K562 (cell line): ENCODE results near the gene NFYC. TPM values are rescaled to one million over a fixed set of nuclear protein-coding genes. Genes with fewer than 3 reads are reported as not detected.
A peak's percentile ranks its signal among the peaks of the same experiment; 100 is the strongest.

Experiments
- ATAC-seq: fragments of 200-7000 bp; cut with Tn5 transposase; 3 replicates; pipeline ENCODE4 v1.9.1; 2020; ENCODE audit warnings: moderate library complexity
- BruUV-seq: library from RNA; stranded (reverse); fragments of 400-500 nt; replicated peaks from 2 replicates; lab custom pipeline; 2021; lab: Mats Ljungman, UMichigan
- CTCF ChIA-PET: fragments of 300-600 bp; formaldehyde crosslinking; extraction: SDS; loops from one replicate; lab custom pipeline; 2021; ENCODE audit warnings: low intra/inter-chr PET ratio; lab: Yijun Ruan, JAX
- POLR2A ChIA-PET: fragments of 300-600, 350-650 bp; sonication (Branson Sonifier 250); formaldehyde crosslinking; extraction: SDS; loops from one replicate; lab custom pipeline; 2021; ENCODE audit warnings: antibody characterized with exemption, inconsistent platforms; lab: Yijun Ruan, JAX
- DNase-seq, 4 experiments: peaks; one replicate each; pipeline versions ENCODE4 v3.0.0 to v3.0.0-alpha.2; 2011 to 2018; ENCODE audit warnings: low spot score in 3 of 4, mixed read lengths in 3 of 4; ENCODE audit errors: extremely low read depth in 1 of 4
- FAIRE-seq: peaks from 2 replicates; lab custom pipeline; 2011; peaks lifted over from hg19 to GRCh38; lab: Jason Lieb, UNC
- H2AFZ ChIP-seq: 2 replicates; pipeline ENCODE4 v1.6.0; 2011; ENCODE audit warnings: low read depth, low read length, control low read depth, inconsistent platforms
- H3K27ac ChIP-seq: fragments of 200-600 bp; 3 replicates; pipeline ENCODE4 v1.8.0; 2011; ENCODE audit warnings: low read depth, mild to moderate bottlenecking, control low read depth, inconsistent platforms, low read length, moderate library complexity, mixed read lengths; ENCODE audit errors: extremely low read depth
- H3K27me3 ChIP-seq, 2 experiments: fragments of 300-600 bp in 1 of 2; 2 replicates in 1 of 2; 3 replicates in 1 of 2; pipeline versions ENCODE4 v1.6.0 to v1.8.0; 2011; ENCODE audit warnings: inconsistent platforms in 2 of 2, low read length in 2 of 2, mild to moderate bottlenecking in 1 of 2, mixed read lengths in 1 of 2, moderate library complexity in 1 of 2; ENCODE audit not compliant: control insufficient read depth in 2 of 2, insufficient read depth in 2 of 2
- H3K36me3 ChIP-seq: fragments of 300-600 bp; 3 replicates; pipeline ENCODE4 v1.8.0; 2011; ENCODE audit warnings: mild to moderate bottlenecking, low read length, inconsistent platforms; ENCODE audit not compliant: control insufficient read depth, insufficient read depth
- H3K4me1 ChIP-seq, 2 experiments: fragments of 200-600 bp in 1 of 2; replicated peaks in 1 of 2; 2 replicates in 1 of 2; 3 replicates in 1 of 2; pipeline versions ENCODE4 v1.5.1 to v1.8.0; 2011; ENCODE audit warnings: inconsistent platforms in 2 of 2, low read length in 2 of 2, mild to moderate bottlenecking in 1 of 2, mixed read lengths in 1 of 2, moderate library complexity in 1 of 2; ENCODE audit not compliant: control insufficient read depth in 2 of 2, insufficient read depth in 2 of 2
- H3K4me2 ChIP-seq: 2 replicates; pipeline ENCODE4 v1.6.1; 2011; ENCODE audit warnings: low read length, control low read depth, inconsistent platforms, mixed read lengths; ENCODE audit not compliant: insufficient read depth
- H3K4me3 ChIP-seq: fragments of 200-600 bp; sonication (generic), shearing (Covaris generic); 2 replicates; pipeline ENCODE4 v1.5.1; 2016; ENCODE audit warnings: control low read depth, inconsistent platforms
- H3K79me2 ChIP-seq: fragments of 200-600 bp; 3 replicates; pipeline ENCODE4 v1.8.0; 2011; ENCODE audit warnings: low read length, inconsistent platforms; ENCODE audit not compliant: control insufficient read depth, insufficient read depth
- H3K9ac ChIP-seq, 2 experiments: 2 replicates each; pipeline versions ENCODE4 v1.6.0 to v1.6.1; 2011; ENCODE audit warnings: low read depth in 2 of 2, low read length in 2 of 2, control low read depth in 1 of 2, inconsistent platforms in 1 of 2, mild to moderate bottlenecking in 1 of 2, mixed read lengths in 1 of 2; ENCODE audit not compliant: insufficient read depth in 1 of 2
- H3K9me1 ChIP-seq: one replicate; pipeline ENCODE4 v1.6.0; 2011; ENCODE audit warnings: inconsistent platforms, mild to moderate bottlenecking, low read length, moderate library complexity; ENCODE audit not compliant: control insufficient read depth, insufficient read depth
- H3K9me3 ChIP-seq: replicated peaks from 2 replicates; pipeline ENCODE4 v1.5.1; 2011; ENCODE audit warnings: low read depth, low read length, inconsistent platforms; ENCODE audit not compliant: control insufficient read depth, insufficient read depth
- H4K20me1 ChIP-seq: replicated peaks from 2 replicates; pipeline ENCODE4 v1.6.1; 2011; ENCODE audit warnings: low read length, inconsistent platforms, mixed read lengths; ENCODE audit not compliant: control insufficient read depth, insufficient read depth
- KDM1A ChIP-seq, 2 experiments: fragments of 450-650 bp; IDR thresholded peaks; 2 replicates each; pipeline ENCODE4 v1.6.1; 2016; ENCODE audit warnings: mild to moderate bottlenecking in 2 of 2
- KLF16 ChIP-seq: IDR thresholded peaks from 2 replicates; pipeline ENCODE4 v1.6.1; 2016; ENCODE audit warnings: antibody characterized with exemption
- PHF21A ChIP-seq: fragments of 450-650 bp; IDR thresholded peaks from 2 replicates; pipeline ENCODE4 v1.6.1; 2017; ENCODE audit warnings: low read depth, borderline replicate concordance
- SNIP1 ChIP-seq: fragments of 450-650 bp; IDR thresholded peaks from 2 replicates; pipeline ENCODE4 v1.7.1; 2017; ENCODE audit warnings: low read depth, mild to moderate bottlenecking
- WGBS: fragments of 100-300 bp; shearing (Covaris generic); methylation state at CpG from one replicate; pipeline ENCODE4 v1.1.6; 2016; ENCODE audit warnings: low coverage, mixed read lengths; ENCODE audit not compliant: insufficient coverage; ENCODE audit errors: missing lambda C conversion rate; 5-methylcytosine and 5-hydroxymethylcytosine counted together
- in situ Hi-C: fragments of 300-500 bp; cut with MboI; formaldehyde crosslinking; loops from 4 replicates; pipeline ENCODE4 v1.15.0; 2018; ENCODE audit warnings: inconsistent platforms, mixed read lengths
- intact Hi-C: fragments of 100-400 bp; cut with micrococcal nuclease; formaldehyde crosslinking; loops from 2 replicates; pipeline ENCODE4 v1.14.2; 2022
- polyA plus RNA-seq, 8 experiments: library from polyadenylated mRNA; depleted of rRNA in 4 of 8; stranded (reverse) in 5 of 8; unstranded in 3 of 8; fragments of >200 nt; fragmentation: Nextera tagmentation in 2 of 8; fragmentation: Illumina TruSeq in 1 of 8; extraction: Ambion mirVana in 2 of 8; extraction: Trizol in 1 of 8; gene quantifications; 2 replicates each; pipeline versions ENCODE4 v1.2.1 to v1.2.3, GENCODE V29; 2011 to 2014; ENCODE audit warnings: inconsistent platforms in 1 of 8, missing spikeins in 1 of 8
- total RNA-seq, 7 experiments: library from RNA; depleted of rRNA in 6 of 7; stranded (reverse); fragments of >200 nt in 6 of 7; fragmentation: Illumina TruSeq in 2 of 7; extraction: Trizol in 2 of 7; gene quantifications; 2 replicates each; pipeline versions ENCODE4 v1.2.1 to v1.2.3, GENCODE V29; 2011 to 2021; ENCODE audit warnings: low replicate concordance in 1 of 7
- TF ChIP-seq, protein P1 (sequence below): sonication (generic); formaldehyde crosslinking; IDR thresholded peaks from 2 replicates; pipeline ENCODE4 v1.8.1; 2023; ENCODE audit warnings: mild to moderate bottlenecking, missing genetic modification reagents
- TF ChIP-seq, protein P2 (sequence below): IDR thresholded peaks from 2 replicates; pipeline ENCODE4 v1.6.1; 2014; ENCODE audit warnings: antibody characterized with exemption
- TF ChIP-seq, protein P3 (sequence below): fragments of 250-450 bp; sonication (Bioruptor Pico); IDR thresholded peaks from 2 replicates; pipeline ENCODE4 v1.8.0; 2021; ENCODE audit warnings: moderate library complexity, mild to moderate bottlenecking, inconsistent platforms
- TF ChIP-seq, protein P4 (sequence below): fragments of 450-650 bp; IDR thresholded peaks from 2 replicates; pipeline ENCODE4 v1.6.1; 2016

NFYC gene
- total and polyA plus RNA-seq, 9 of the 15 experiments (the other 6 are each of a cell fraction or from before 2014, with no cell fraction given), result 4.8 to 59.8 (median 41.1) TPM

DNA sequence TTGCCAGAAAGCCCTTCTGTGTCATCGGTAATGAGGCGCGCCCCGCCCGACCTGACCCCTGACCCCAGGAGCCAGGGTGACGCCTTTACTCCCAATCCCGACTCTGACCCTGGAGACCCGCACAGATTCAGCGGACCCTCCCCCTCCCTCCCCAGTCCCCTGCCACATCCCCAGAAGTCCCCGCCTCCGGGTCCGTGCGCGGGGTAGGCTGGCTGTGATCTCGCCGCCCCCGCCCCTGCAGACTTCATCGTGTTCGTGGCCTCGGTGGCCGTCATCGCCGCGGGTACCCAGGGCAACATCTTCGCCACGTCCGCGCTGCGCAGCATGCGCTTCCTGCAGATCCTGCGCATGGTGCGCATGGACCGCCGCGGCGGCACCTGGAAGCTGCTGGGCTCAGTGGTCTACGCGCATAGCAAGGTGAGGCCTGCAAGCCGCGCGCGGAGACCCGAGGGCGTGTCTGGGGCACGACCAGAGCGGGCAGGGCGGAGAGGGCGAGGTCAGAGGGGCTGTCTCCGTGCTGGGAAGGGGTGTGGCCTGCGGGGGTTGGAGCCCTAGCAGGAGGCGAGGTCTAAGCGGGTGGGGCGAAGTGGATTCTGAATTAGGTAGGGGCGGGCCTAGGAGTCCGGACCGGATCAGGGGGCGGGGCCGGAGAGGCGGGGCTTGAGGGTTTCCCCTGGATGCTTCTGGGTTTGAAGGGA, 126.9 kb downstream of the NFYC start (continued):
- TF ChIP-seq, protein P1, sequence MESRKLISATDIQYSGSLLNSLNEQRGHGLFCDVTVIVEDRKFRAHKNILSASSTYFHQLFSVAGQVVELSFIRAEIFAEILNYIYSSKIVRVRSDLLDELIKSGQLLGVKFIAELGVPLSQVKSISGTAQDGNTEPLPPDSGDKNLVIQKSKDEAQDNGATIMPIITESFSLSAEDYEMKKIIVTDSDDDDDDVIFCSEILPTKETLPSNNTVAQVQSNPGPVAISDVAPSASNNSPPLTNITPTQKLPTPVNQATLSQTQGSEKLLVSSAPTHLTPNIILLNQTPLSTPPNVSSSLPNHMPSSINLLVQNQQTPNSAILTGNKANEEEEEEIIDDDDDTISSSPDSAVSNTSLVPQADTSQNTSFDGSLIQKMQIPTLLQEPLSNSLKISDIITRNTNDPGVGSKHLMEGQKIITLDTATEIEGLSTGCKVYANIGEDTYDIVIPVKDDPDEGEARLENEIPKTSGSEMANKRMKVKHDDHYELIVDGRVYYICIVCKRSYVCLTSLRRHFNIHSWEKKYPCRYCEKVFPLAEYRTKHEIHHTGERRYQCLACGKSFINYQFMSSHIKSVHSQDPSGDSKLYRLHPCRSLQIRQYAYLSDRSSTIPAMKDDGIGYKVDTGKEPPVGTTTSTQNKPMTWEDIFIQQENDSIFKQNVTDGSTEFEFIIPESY (CRISPR knock-in tag), result peak; percentile 98
- TF ChIP-seq KDM1A (IDR thresholded peaks at IDR 0.05), result peak in 1 of 2 experiments; percentile 46; a peak in 1 of 4 replicates

DNA sequence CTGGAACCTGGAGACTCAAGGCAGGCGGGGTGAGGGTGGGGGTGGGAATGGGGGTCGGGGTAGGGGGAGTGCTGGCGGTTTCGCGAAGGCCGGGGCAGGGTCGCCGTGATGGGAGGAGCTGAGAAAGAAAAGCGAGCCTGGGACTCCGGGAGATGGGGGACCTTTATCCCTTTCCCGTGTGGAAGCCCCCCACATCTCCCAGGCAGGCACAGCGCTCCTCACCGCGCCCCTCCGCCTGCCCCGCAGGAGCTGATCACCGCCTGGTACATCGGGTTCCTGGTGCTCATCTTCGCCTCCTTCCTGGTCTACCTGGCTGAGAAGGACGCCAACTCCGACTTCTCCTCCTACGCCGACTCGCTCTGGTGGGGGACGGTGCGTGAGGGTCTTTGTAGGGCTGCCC, 127.6 kb downstream of the NFYC start:
- H3K36me3 ChIP-seq, result peaks cover 12% of the 10 kb centered on the region; the same call in 2 of the 3 replicates
- DNase-seq (no peak), FAIRE-seq (no peak), ATAC-seq (no peak)
- no peak overlapping the region for H3K27ac ChIP-seq
- no peak overlapping the region for H2AFZ ChIP-seq
- no peak overlapping the region for H3K4me2 ChIP-seq
- ChIA-PET CTCF (no interaction called here), POLR2A (interaction anchor here (0.6 kb wide), 1 partner anchor 171 kb away, joined by 3 read pairs; no protein-coding TSS in a partner anchor)
- H3K4me3 ChIP-seq, result no peak overlapping the region
- 94% methylated on average over 10 of the region's 26 CpGs for WGBS
- no TSS peak for BruUV-seq
- H3K9me3 ChIP-seq, result no peaks in the 10 kb centered on the region
- in situ Hi-C loops, result no loop called here
- no peaks in the 10 kb centered on the region for H3K27me3 ChIP-seq
- intact Hi-C loops, result no loop called here
- peaks cover 17% of the 10 kb centered on the region for H3K9me1 ChIP-seq
- no peak overlapping the region; a peak in 2 of 4 replicates for H3K9ac ChIP-seq
- H3K79me2 ChIP-seq, result no peaks in the 10 kb centered on the region
- H3K4me1 ChIP-seq, result peaks cover 33 to 76% of the 10 kb centered on the region in 2 experiments
- H4K20me1 ChIP-seq, result 0 out of 2 replicates have a peak, but pooled peaks cover 9% of the 10 kb centered on the region
- TF ChIP-seq, protein P2, sequence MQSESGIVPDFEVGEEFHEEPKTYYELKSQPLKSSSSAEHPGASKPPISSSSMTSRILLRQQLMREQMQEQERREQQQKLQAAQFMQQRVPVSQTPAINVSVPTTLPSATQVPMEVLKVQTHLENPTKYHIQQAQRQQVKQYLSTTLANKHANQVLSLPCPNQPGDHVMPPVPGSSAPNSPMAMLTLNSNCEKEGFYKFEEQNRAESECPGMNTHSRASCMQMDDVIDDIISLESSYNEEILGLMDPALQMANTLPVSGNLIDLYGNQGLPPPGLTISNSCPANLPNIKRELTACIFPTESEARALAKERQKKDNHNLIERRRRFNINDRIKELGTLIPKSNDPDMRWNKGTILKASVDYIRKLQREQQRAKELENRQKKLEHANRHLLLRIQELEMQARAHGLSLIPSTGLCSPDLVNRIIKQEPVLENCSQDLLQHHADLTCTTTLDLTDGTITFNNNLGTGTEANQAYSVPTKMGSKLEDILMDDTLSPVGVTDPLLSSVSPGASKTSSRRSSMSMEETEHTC, result no peak
- TF ChIP-seq SNIP1 (no peak), PHF21A (no peak), KLF16 (no peak)
- TF ChIP-seq, protein P3, sequence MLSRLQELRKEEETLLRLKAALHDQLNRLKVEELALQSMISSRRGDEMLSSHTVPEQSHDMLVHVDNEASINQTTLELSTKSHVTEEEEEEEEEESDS, result no peak
- TF ChIP-seq, protein P4, sequence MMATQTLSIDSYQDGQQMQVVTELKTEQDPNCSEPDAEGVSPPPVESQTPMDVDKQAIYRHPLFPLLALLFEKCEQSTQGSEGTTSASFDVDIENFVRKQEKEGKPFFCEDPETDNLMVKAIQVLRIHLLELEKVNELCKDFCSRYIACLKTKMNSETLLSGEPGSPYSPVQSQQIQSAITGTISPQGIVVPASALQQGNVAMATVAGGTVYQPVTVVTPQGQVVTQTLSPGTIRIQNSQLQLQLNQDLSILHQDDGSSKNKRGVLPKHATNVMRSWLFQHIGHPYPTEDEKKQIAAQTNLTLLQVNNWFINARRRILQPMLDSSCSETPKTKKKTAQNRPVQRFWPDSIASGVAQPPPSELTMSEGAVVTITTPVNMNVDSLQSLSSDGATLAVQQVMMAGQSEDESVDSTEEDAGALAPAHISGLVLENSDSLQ, result no peak
